Loucy (cell line): ENCODE data around the gene MCF2L2.

Experiments used
- H2AFZ ChIP-seq: fragments of 200-600 bp; sonication (generic); 2 replicates; pipeline ENCODE4 v1.6.0; 2016; ENCODE audit warnings: antibody characterized with exemption, mild to moderate bottlenecking, low read length, moderate library complexity
- H3F3A ChIP-seq: fragments of 200-600 bp; 2 replicates; pipeline ENCODE4 v1.6.0; 2016; ENCODE audit warnings: antibody characterized with exemption, low read depth, mild to moderate bottlenecking
- H3K27me3 ChIP-seq: fragments of 200-600 bp; sonication (generic); 2 replicates; pipeline ENCODE4 v1.6.1; 2014; ENCODE audit warnings: low read length, mild to moderate bottlenecking; ENCODE audit not compliant: insufficient read depth, poor library complexity, severe bottlenecking
- H3K36me3 ChIP-seq: fragments of 200-600 bp; sonication (generic); 2 replicates; pipeline ENCODE4 v1.6.1; 2016; ENCODE audit warnings: low read length; ENCODE audit not compliant: insufficient read depth
- H3K4me1 ChIP-seq: fragments of 200-600 bp; sonication (generic); 2 replicates; pipeline ENCODE4 v1.5.1; 2014; ENCODE audit warnings: low read length, mild to moderate bottlenecking; ENCODE audit not compliant: insufficient read depth, poor library complexity, severe bottlenecking
- H3K4me2 ChIP-seq: fragments of 200-600 bp; sonication (generic); 2 replicates; pipeline ENCODE4 v1.6.0; 2014; ENCODE audit warnings: antibody characterized with exemption, low read length, low read depth, mild to moderate bottlenecking; ENCODE audit not compliant: poor library complexity, severe bottlenecking
- H3K4me3 ChIP-seq: fragments of 200-600 bp; sonication (generic); 2 replicates; pipeline ENCODE4 v1.5.1; 2014; ENCODE audit warnings: low read length, mild to moderate bottlenecking, mixed read lengths; ENCODE audit not compliant: poor library complexity, severe bottlenecking
- H3K79me2 ChIP-seq: fragments of 200-600 bp; sonication (generic); 2 replicates; pipeline ENCODE4 v1.6.1; 2014; ENCODE audit warnings: low read length; ENCODE audit not compliant: insufficient read depth
- H3K9ac ChIP-seq: fragments of 200-600 bp; sonication (generic); 2 replicates; pipeline ENCODE4 v1.6.0; 2014; ENCODE audit warnings: mild to moderate bottlenecking, low read depth, low read length, moderate library complexity; ENCODE audit not compliant: poor library complexity, severe bottlenecking
- H3K9me2 ChIP-seq: fragments of 200-600 bp; sonication (generic); replicated peaks from 2 replicates; pipeline ENCODE4 v1.6.1; 2016; ENCODE audit warnings: low read depth, low read length, mixed read lengths
- H3K9me3 ChIP-seq: fragments of 200-600 bp; sonication (generic); 2 replicates; pipeline ENCODE4 v1.6.1; 2014; ENCODE audit warnings: mild to moderate bottlenecking, antibody characterized with exemption, low read length, low read depth; ENCODE audit not compliant: insufficient read depth
- H4K20me1 ChIP-seq: fragments of 200-600 bp; sonication (generic); 2 replicates; pipeline ENCODE4 v1.6.0; 2014; ENCODE audit warnings: antibody characterized with exemption, low read length, mild to moderate bottlenecking; ENCODE audit not compliant: insufficient read depth, poor library complexity, severe bottlenecking
- EZH2phosphoT487 ChIP-seq: fragments of 200-600 bp; IDR thresholded peaks from 2 replicates; pipeline ENCODE4 v1.6.1; 2018; ENCODE audit warnings: antibody characterized with exemption, mild to moderate bottlenecking, moderate library complexity, borderline replicate concordance
- TF ChIP-seq, protein P1 (sequence below): fragments of 200-600 bp; sonication (generic); conservative IDR thresholded peaks from 2 replicates; pipeline ENCODE4 v1.5.1; 2014; ENCODE audit warnings: mild to moderate bottlenecking, antibody characterized with exemption, low read length

Gene MCF2L2

DNA sequence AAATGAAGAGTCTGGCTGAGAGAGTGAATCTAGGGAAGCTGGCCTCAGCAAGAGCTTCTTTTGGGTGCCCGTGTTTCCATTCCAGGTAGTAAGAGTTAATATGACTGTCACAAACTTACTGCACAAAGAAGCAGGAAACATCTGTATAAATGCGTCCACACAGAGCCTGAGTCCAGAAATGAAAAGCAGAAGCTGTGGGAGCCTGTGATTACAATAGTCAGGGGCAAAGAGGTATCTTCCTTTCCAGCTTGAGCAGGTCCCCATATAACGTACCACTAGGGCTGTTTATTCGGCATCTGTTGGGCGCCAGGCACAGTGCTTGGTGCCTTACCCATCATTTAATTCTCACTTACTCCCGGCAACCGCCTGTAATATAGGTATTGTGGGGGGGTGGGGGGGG, 215.9 kb downstream of the MCF2L2 start:
- TF ChIP-seq, protein P1, sequence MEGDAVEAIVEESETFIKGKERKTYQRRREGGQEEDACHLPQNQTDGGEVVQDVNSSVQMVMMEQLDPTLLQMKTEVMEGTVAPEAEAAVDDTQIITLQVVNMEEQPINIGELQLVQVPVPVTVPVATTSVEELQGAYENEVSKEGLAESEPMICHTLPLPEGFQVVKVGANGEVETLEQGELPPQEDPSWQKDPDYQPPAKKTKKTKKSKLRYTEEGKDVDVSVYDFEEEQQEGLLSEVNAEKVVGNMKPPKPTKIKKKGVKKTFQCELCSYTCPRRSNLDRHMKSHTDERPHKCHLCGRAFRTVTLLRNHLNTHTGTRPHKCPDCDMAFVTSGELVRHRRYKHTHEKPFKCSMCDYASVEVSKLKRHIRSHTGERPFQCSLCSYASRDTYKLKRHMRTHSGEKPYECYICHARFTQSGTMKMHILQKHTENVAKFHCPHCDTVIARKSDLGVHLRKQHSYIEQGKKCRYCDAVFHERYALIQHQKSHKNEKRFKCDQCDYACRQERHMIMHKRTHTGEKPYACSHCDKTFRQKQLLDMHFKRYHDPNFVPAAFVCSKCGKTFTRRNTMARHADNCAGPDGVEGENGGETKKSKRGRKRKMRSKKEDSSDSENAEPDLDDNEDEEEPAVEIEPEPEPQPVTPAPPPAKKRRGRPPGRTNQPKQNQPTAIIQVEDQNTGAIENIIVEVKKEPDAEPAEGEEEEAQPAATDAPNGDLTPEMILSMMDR = no peak
- no peak for TF ChIP-seq EZH2phosphoT487
- H3K9me2 ChIP-seq = no peaks in the 10 kb centered on the region
- no peak overlapping the region for H3K9ac ChIP-seq
- no peak overlapping the region for H3K4me3 ChIP-seq
- H3F3A ChIP-seq = no peaks in the 10 kb centered on the region; the same call in 1 of the 2 replicates
- no peak overlapping the region for H2AFZ ChIP-seq
- H4K20me1 ChIP-seq = no peaks in the 10 kb centered on the region
- H3K27me3 ChIP-seq = no peaks in the 10 kb centered on the region
- H3K36me3 ChIP-seq = no peaks in the 10 kb centered on the region
- no peaks in the 10 kb centered on the region for H3K9me3 ChIP-seq
- no peaks in the 10 kb centered on the region for H3K4me1 ChIP-seq
- H3K79me2 ChIP-seq = no peaks in the 10 kb centered on the region
- no peak overlapping the region for H3K4me2 ChIP-seq

DNA sequence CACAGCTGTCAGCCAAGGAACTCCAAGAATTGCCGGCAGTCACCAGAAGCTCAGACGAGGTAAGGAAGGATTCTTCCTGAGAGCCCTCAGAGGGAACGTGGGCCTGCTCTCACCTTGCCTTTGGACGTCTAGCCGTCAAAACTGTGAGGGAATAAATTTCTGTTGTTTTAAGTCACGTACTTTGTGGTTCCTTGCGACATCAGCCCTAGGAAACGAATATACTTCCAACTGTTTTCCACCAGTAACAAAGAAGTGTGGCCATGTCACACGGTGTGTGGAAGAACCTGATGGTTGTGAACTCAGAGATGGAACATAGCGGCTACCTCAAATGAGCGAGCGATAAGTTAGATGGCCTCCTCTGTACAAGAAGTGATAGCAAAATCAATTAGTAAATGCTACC, 216.3 kb downstream of the MCF2L2 start:
- H3K4me2 ChIP-seq = no peak overlapping the region
- no peak overlapping the region for H3K4me3 ChIP-seq
- no peaks in the 10 kb centered on the region for H4K20me1 ChIP-seq
- no peaks in the 10 kb centered on the region for H3K9me3 ChIP-seq
- no peak overlapping the region for H3K9ac ChIP-seq
- H3K4me1 ChIP-seq = no peaks in the 10 kb centered on the region
- TF ChIP-seq, protein P1 = no peak
- no peak for TF ChIP-seq EZH2phosphoT487
- H3K79me2 ChIP-seq = no peaks in the 10 kb centered on the region
- H3K9me2 ChIP-seq = no peaks in the 10 kb centered on the region
- no peaks in the 10 kb centered on the region; the same call in 1 of the 2 replicates for H3F3A ChIP-seq
- no peaks in the 10 kb centered on the region for H3K27me3 ChIP-seq
- no peaks in the 10 kb centered on the region for H3K36me3 ChIP-seq
- H2AFZ ChIP-seq = no peak overlapping the region

DNA sequence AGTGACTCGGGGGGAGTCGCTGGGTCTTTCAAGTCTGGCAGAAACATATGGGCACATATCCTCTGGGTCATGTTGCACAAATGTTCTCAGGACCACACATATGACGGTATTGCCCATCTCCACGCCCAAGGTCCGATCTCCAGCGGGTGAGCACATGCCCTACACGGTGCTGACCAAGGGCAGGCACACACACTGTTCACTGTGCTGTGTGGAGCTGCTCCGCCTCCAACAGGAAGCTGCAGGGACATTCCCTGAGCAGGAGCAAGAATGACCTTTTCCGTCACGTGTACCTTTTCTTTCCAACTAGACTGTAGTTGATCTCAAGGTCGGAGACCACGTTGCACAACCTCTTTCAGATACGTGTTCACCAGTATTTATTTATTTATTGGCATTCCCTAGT, 217.1 kb downstream of the MCF2L2 start:
- no peak for TF ChIP-seq EZH2phosphoT487
- Histone ChIP-seq H3K4me3 (no peak overlapping the region), H2AFZ (no peak overlapping the region), H3K9ac (no peak overlapping the region), H3K9me2 (no peaks in the 10 kb centered on the region), H3K27me3 (no peaks in the 10 kb centered on the region), H3K79me2 (no peaks in the 10 kb centered on the region), H3K4me1 (no peaks in the 10 kb centered on the region), H3K9me3 (no peaks in the 10 kb centered on the region), H3K4me2 (no peak overlapping the region), H4K20me1 (no peaks in the 10 kb centered on the region), H3F3A (no peaks in the 10 kb centered on the region; the same call in 1 of the 2 replicates), H3K36me3 (no peaks in the 10 kb centered on the region)

DNA sequence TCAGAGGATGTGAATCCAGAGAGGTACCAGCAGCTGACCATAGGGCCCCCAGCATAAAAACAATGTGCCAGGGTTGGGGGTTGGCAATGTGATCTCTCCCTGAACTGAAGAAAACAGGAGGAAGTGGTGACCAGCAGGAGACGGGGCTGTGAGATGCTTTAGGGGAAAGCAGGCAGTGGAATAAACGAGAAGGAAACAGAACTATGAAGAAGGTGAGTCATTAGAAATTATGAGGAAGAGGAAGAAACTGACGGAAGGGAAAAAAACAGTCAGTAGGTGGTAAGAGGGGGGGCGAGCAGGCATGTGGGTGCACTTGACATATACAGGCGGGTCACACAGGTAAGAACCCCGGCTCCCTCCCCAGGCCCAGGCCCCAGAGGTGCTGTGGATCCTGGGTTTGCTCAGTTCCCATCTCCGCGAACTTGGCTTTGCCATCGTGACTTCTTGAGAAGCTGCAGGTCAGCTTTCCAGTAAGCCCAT, 217.5 kb downstream of the MCF2L2 start:
- H4K20me1 ChIP-seq = no peaks in the 10 kb centered on the region
- H3K9ac ChIP-seq = no peak overlapping the region
- H3K9me2 ChIP-seq = no peaks in the 10 kb centered on the region
- H3K4me1 ChIP-seq = no peaks in the 10 kb centered on the region
- no peak overlapping the region for H3K4me3 ChIP-seq
- no peaks in the 10 kb centered on the region for H3K79me2 ChIP-seq
- H2AFZ ChIP-seq = no peak overlapping the region
- H3K4me2 ChIP-seq = no peak overlapping the region
- no peaks in the 10 kb centered on the region for H3K36me3 ChIP-seq
- H3F3A ChIP-seq = no peaks in the 10 kb centered on the region; the same call in 1 of the 2 replicates
- TF ChIP-seq EZH2phosphoT487 = no peak
- TF ChIP-seq, protein P1 = no peak
- H3K27me3 ChIP-seq = no peaks in the 10 kb centered on the region
- no peaks in the 10 kb centered on the region for H3K9me3 ChIP-seq
